ENCODE results near the gene ALKBH5. TPM values are rescaled to one million over a fixed set of nuclear protein-coding genes. Genes with fewer than 3 reads are reported as not detected.

The ALKBH5 gene
- total RNA-seq, 1 experiment from 2014 or later = 119 TPM

DNA sequence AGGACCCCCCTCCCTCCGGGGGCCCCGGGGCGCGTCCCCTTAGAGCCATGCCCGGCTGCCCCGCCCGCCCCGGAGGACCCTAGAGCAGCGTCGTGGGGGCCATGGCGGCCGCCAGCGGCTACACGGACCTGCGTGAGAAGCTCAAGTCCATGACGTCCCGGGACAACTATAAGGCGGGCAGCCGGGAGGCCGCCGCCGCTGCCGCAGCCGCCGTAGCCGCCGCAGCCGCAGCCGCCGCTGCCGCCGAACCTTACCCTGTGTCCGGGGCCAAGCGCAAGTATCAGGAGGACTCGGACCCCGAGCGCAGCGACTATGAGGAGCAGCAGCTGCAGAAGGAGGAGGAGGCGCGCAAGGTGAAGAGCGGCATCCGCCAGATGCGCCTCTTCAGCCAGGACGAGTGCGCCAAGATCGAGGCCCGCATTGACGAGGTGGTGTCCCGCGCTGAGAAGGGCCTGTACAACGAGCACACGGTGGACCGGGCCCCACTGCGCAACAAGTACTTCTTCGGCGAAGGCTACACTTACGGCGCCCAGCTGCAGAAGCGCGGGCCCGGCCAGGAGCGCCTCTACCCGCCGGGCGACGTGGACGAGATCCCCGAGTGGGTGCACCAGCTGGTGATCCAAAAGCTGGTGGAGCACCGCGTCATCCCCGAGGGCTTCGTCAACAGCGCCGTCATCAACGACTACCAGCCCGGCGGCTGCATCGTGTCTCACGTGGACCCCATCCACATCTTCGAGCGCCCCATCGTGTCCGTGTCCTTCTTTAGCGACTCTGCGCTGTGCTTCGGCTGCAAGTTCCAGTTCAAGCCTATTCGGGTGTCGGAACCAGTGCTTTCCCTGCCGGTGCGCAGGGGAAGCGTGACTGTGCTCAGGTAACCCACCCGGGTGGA, 759 bp downstream of the ALKBH5 start:
- intact Hi-C loops (cut with micrococcal nuclease; ENCODE audit: unreplicated experiment) = loop anchor here (2.0 to 5.0 kb wide), 2 partner anchors 32 to 178 kb away; partner anchors contain the start of gene SHMT1
- DNase-seq (ENCODE audit: low spot score) = peak; percentile 54
- no peaks in the 10 kb centered on the region for H3K27me3 ChIP-seq (replicated peaks; ENCODE audit: insufficient read depth, low read depth, low read length, poor library complexity)
- no TSS peak for BruUV-seq (replicated peaks)
- H3K9me3 ChIP-seq (ENCODE audit: low read depth, low read length, poor library complexity, severe bottlenecking) = no peaks in the 10 kb centered on the region
- H3K4me3 ChIP-seq (ENCODE audit: low read depth, low read length, poor library complexity, severe bottlenecking) = peak overlapping the region; percentile 92
- peak overlapping the region; percentile 98 for H3K27ac ChIP-seq (ENCODE audit: low read depth, low read length, poor library complexity, severe bottlenecking)
- ChIA-PET CTCF (interaction anchor here (0.7 kb wide), 1 partner anchor 9 kb away, joined by 3 read pairs; no protein-coding TSS in a partner anchor), POLR2A (ENCODE audit: low non-redundant PET) (interaction anchor here (0.7 kb wide), 1 partner anchor 14 kb away, joined by 3 read pairs; no protein-coding TSS in a partner anchor)
- peaks cover 14% of the 10 kb centered on the region for H3K36me3 ChIP-seq (ENCODE audit: insufficient read depth, low read length, poor library complexity, severe bottlenecking)
- H3K4me1 ChIP-seq (ENCODE audit: insufficient read depth, low read length, poor library complexity, severe bottlenecking) = peaks cover 30% of the 10 kb centered on the region
- TF ChIP-seq EZH2 (IDR thresholded peaks at IDR 0.05; ENCODE audit: borderline replicate concordance, low read depth, low read length, poor library complexity, severe bottlenecking) = no peak
- TF ChIP-seq, protein P1, sequence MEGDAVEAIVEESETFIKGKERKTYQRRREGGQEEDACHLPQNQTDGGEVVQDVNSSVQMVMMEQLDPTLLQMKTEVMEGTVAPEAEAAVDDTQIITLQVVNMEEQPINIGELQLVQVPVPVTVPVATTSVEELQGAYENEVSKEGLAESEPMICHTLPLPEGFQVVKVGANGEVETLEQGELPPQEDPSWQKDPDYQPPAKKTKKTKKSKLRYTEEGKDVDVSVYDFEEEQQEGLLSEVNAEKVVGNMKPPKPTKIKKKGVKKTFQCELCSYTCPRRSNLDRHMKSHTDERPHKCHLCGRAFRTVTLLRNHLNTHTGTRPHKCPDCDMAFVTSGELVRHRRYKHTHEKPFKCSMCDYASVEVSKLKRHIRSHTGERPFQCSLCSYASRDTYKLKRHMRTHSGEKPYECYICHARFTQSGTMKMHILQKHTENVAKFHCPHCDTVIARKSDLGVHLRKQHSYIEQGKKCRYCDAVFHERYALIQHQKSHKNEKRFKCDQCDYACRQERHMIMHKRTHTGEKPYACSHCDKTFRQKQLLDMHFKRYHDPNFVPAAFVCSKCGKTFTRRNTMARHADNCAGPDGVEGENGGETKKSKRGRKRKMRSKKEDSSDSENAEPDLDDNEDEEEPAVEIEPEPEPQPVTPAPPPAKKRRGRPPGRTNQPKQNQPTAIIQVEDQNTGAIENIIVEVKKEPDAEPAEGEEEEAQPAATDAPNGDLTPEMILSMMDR (conservative IDR thresholded peaks at IDR 0.05; ENCODE audit: low read depth, low read length) = no peak

DNA sequence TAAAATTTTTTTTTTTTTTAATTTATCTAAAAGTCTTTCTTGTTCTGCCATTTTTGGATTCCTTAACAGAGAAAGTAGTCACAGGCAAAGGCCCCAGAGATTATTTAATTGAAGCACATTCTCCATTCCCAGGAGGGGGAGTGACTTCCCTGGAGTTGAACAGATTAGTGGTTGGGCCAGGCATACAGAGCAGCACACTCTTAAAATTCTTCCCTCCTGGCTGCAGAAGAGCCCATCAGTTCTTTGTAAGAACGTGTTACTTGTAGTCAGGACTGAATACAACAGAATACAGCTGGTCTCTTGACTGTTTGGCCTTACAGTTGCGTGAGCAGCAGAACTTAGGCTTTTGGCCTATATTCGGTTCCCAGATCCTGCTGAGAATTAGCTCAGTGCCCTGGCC, 1.8 kb downstream of the ALKBH5 start:
- intact Hi-C loops (cut with micrococcal nuclease; ENCODE audit: unreplicated experiment) = loop anchor here (2.0 kb wide), 1 partner anchor 31 kb away; no protein-coding TSS in a partner anchor
- Histone ChIP-seq H3K4me1 (ENCODE audit: insufficient read depth, low read length, poor library complexity, severe bottlenecking) (peaks cover 30% of the 10 kb centered on the region), H3K9me3 (ENCODE audit: low read depth, low read length, poor library complexity, severe bottlenecking) (no peaks in the 10 kb centered on the region), H3K36me3 (ENCODE audit: insufficient read depth, low read length, poor library complexity, severe bottlenecking) (peaks cover 14% of the 10 kb centered on the region), H3K27me3 (replicated peaks; ENCODE audit: insufficient read depth, low read depth, low read length, poor library complexity) (no peaks in the 10 kb centered on the region), H3K4me3 (ENCODE audit: low read depth, low read length, poor library complexity, severe bottlenecking) (peak overlapping the region; percentile 92), H3K27ac (ENCODE audit: low read depth, low read length, poor library complexity, severe bottlenecking) (peak overlapping the region; percentile 98)
- peak; percentile 61 for DNase-seq (ENCODE audit: low spot score)
- BruUV-seq (replicated peaks) = TSS peak; percentile 48
- ChIA-PET CTCF (no interaction called here), POLR2A (ENCODE audit: low non-redundant PET) (no interaction called here)
- TF ChIP-seq, protein P1 (conservative IDR thresholded peaks at IDR 0.05; ENCODE audit: low read depth, low read length) = no peak
- no peak for TF ChIP-seq EZH2 (IDR thresholded peaks at IDR 0.05; ENCODE audit: borderline replicate concordance, low read depth, low read length, poor library complexity, severe bottlenecking)

DNA sequence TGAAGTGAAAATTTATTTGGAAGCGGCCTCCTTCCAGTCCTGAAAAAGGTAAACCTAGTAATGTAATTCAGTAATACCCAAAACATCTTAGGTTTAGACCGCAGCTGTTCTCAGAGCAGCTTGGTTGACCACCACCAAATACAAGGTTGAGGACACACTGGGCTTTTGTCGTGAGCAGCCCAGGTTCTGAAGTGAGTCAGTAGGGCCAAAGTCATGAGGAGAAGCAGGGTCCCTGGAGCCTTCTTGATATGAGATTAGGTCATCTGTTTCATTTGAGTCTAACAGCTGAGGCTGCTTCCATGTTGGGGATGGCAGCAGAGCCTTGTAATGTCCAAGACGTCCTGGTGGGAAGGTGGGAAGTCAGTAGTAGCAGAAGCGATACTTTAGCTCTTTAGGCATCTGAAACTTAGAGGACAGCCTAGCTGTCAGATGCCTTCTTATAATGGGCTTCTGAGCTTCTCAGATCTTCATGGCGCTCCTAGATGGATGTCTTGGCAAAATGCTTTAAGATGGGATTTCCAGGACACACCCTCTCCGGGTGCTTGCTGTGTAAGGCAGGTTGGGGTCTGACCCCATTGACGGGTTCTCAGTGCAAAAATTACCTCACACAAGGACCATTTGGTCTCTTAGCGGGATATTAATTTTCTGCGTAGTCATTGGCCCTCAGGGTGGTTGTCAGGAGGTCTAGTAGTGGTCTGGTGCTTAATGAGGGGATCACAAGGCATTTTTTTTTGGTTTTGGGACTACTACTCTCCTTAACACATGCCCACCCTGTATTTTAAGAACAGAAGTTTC, 2.4 kb downstream of the ALKBH5 start:
- H3K27ac ChIP-seq (ENCODE audit: low read depth, low read length, poor library complexity, severe bottlenecking) = peak overlapping the region; percentile 98
- ChIA-PET CTCF (no interaction called here), POLR2A (ENCODE audit: low non-redundant PET) (no interaction called here)
- H3K9me3 ChIP-seq (ENCODE audit: low read depth, low read length, poor library complexity, severe bottlenecking) = no peaks in the 10 kb centered on the region
- H3K27me3 ChIP-seq (replicated peaks; ENCODE audit: insufficient read depth, low read depth, low read length, poor library complexity) = no peaks in the 10 kb centered on the region
- H3K4me3 ChIP-seq (ENCODE audit: low read depth, low read length, poor library complexity, severe bottlenecking) = peak overlapping the region; percentile 92
- no peak for DNase-seq (ENCODE audit: low spot score)
- peaks cover 30% of the 10 kb centered on the region for H3K4me1 ChIP-seq (ENCODE audit: insufficient read depth, low read length, poor library complexity, severe bottlenecking)
- no TSS peak for BruUV-seq (replicated peaks)
- peaks cover 14% of the 10 kb centered on the region for H3K36me3 ChIP-seq (ENCODE audit: insufficient read depth, low read length, poor library complexity, severe bottlenecking)
- TF ChIP-seq, protein P1 (conservative IDR thresholded peaks at IDR 0.05; ENCODE audit: low read depth, low read length) = no peak
- TF ChIP-seq EZH2 (IDR thresholded peaks at IDR 0.05; ENCODE audit: borderline replicate concordance, low read depth, low read length, poor library complexity, severe bottlenecking) = no peak
- intact Hi-C loops (cut with micrococcal nuclease; ENCODE audit: unreplicated experiment) = loop anchor here (2.0 kb wide), 1 partner anchor 31 kb away; no protein-coding TSS in a partner anchor

All from A673 (cell line).